ENCODE results near the gene PARS2.
A peak's percentile ranks its signal among the peaks of the same experiment; 100 is the strongest.

PARS2 gene

GRCh38 chr1:54810153-54810942 lies 46.0 kb upstream of the PARS2 start:
- peak; percentile 92 for TF ChIP-seq CTCF (IDR thresholded peaks at IDR 0.05; ENCODE audit: insufficient read depth, low read depth, low read length, missing control alignments)
- peak; percentile 61 for DNase-seq (ENCODE audit: low read depth)
- no peak overlapping the region for H3K4me3 ChIP-seq (ENCODE audit: low read length)

DNA sequence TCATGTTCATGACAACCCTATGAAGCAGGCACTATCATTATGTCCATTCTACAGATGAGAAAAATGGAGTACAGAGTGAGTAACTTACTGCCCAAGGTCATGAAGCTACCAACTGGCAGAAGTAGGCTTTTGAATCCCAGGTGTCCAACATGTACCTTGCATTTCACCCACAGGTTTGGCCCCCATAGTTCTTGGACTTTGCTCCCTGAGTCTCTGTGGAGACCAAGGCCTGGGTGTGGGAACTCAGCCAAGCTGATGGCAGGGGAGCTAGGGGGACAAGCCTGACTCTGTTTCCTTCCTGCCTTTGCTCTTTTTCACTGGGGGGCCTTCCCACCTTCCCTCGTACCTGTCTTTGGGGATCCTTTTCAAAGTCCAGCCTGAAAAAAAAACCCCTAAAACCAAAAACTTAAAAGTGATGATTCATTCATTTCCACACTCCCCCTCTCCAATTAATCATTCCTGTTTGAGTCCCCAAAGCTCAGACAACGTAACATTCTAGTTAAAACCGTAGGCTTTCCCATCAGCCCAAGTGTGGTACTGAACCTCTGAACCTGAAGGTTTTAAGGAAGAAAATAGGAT lies 45.3 kb upstream of the PARS2 start:
- no peak overlapping the region for H3K4me3 ChIP-seq (ENCODE audit: low read length)
- no peak for DNase-seq (ENCODE audit: low read depth)
- TF ChIP-seq CTCF (IDR thresholded peaks at IDR 0.05; ENCODE audit: insufficient read depth, low read depth, low read length, missing control alignments) = no peak

DNA sequence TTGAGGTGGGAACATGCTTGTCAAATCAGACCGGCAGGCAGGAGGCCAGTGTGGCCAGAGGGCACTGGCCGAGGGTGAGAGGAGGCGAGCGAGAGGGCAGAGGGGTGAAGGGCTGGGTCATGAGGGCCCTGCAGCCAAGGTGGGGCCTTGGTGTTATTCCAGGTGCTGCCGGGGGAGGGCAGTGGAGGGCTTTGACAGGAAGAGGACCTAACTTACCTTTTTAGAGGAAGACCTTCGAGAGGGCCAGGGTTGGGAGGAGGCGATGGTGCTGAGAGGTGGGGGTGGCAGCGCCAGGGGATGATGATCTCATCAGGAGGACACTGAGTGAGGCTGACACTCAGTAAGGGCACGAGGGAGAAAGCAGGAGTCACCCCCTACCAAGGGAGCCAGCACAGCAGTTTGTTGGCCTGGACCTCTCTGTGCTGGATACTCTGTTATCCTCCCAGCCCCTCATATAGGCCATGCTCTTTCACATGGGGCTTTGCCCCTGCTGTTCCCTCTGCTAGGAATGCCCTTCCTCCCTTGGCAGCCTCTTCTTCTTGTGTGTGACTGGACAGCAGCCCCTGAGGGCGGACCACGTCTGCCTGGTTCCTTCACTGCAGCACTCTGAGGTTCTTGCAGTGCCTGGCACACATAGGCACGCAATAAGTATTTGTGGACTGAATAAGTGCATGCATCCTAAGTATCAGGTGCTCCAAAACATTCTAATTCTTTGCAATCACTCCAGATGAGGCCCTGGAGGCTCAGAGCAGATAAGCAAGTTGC lies 44.3 kb upstream of the PARS2 start:
- TF ChIP-seq CTCF (IDR thresholded peaks at IDR 0.05; ENCODE audit: insufficient read depth, low read depth, low read length, missing control alignments) = peak; percentile 41
- H3K4me3 ChIP-seq (ENCODE audit: low read length) = no peak overlapping the region
- no peak for DNase-seq (ENCODE audit: low read depth)

DNA sequence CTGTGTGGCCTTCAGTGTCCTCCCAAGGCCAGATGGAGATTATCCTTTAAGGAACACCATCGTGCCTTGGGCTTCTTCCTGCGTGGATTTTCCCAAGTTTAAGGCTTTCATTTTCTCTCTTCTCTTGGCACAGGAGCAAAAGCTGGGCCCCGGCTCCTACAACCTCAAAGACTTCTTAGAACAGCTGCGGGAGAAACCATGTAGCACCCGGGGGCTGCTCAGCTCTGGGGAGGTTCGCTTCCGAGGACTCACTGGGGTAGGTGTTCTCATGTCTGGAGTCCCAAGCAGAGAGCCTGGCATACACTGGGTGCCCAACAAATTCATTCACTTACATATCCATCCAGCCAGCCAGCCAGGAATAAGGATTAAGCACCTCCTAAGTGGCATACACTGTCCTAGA lies 43.4 kb upstream of the PARS2 start:
- TF ChIP-seq CTCF (IDR thresholded peaks at IDR 0.05; ENCODE audit: insufficient read depth, low read depth, low read length, missing control alignments) = no peak
- no peak for DNase-seq (ENCODE audit: low read depth)
- H3K4me3 ChIP-seq (ENCODE audit: low read length) = no peak overlapping the region

DNA sequence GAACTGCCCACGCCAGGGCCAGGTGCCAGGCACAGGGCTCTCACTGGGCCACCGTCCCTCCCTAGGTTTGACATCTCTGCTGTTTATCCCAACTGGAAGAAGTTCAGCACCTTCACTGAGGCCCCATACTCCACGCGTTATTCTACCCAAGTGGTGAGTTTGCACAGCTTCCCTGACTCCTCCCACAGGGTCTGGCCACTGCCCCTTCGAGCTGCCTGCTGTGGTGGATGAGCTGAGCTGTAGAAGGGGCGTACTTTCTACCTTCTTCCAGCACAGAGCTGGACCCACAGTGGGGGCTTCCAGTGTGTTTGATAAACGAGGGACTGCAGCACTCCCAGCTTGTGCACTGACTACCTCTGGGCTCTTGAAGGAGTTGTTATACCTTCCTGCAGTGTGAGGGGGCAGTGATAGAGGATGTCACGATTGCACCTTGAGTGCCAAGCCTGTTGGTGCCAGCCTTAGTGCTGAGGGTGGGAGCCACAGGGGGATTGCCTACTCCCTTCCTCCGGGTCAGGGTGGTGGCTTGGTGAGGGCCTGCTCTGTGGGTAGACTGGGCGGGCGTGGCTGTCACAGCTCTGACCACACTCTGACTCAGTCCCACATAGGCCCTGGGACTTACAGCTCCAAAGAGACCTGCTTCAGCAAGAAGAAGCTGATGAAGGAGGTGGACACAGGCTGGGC lies 42.7 kb upstream of the PARS2 start:
- no peak overlapping the region for H3K4me3 ChIP-seq (ENCODE audit: low read length)
- no peak for TF ChIP-seq CTCF (IDR thresholded peaks at IDR 0.05; ENCODE audit: insufficient read depth, low read depth, low read length, missing control alignments)
- DNase-seq (ENCODE audit: low read depth) = peak; percentile 55

GRCh38 chr1:54805981-54806381 lies 41.7 kb upstream of the PARS2 start:
- TF ChIP-seq CTCF (IDR thresholded peaks at IDR 0.05; ENCODE audit: insufficient read depth, low read depth, low read length, missing control alignments) = no peak
- DNase-seq (ENCODE audit: low read depth) = no peak
- no peak overlapping the region for H3K4me3 ChIP-seq (ENCODE audit: low read length)
